Kidney capillary endothelial cell (primary cell): ENCODE measurements around the gene NEDD4L.

Source experiments
- DNase-seq: peaks from one replicate; pipeline ENCODE4 v3.0.0-alpha.2; 2018; ENCODE audit warnings: low spot score

NEDD4L gene

DNA sequence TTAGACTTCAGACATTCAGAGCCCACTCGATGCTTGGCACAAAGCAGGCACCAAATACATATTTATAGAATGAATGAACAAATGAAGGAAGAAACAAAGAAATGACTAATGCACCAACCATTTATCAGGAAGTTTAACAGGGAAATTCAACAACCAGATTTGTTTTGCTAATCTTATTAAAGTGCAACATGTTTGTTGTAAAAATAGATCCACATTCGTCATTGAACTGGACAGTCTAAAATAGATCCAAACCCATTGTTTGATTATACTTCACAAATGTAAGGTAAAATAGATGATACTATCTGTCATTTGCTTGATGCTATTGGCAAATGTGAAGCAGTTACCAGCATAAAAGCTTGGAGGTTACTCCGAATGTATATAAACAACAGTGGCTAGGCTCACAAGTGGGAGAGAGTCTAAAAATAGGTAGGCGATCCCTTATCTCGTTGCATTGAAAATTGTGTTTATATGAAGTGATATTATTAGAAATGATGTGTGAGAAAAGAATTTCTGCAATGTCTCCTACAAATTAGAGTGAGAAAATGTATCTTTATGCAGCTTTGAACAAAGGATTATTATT, 246.2 kb downstream of the NEDD4L start:
- peak; percentile 88 for DNase-seq

DNA sequence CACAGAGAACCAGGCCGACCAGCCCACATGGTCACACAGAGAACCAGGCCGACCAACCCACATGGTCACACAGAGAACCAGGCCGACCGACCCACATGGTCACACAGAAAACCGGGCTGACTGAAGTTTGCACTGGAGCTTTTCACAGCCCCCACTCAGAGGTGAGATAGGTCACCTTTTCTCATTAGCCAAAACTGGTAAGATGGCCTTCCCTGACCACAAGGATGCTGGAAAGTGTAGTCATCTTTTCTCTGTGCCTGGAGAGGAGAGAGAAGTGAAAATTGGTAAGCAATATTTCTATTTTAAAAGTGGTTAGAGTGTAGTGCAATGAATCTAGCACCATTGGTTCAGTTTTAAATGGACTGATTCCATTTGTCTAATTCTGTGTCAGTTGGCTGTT, 247.1 kb downstream of the NEDD4L start:
- no peak for DNase-seq

DNA sequence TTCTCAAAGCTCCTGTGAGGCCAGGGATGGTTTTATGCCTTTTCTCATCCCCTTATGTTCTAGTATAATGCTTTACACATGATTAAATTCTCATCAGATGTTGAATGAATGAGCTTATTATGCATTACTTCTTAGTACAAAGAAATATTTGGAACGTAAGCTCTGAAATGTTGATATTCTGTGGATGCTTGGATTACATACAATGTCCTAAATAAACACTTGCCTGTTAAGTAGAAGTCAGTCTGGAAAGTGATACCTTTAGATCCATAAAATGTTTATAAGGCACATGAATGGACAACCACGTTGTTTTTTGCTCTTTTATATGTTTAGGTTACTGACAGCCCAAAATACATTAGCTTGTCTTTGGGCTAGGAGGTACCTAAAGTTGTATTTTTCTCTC, 248.6 kb downstream of the NEDD4L start:
- DNase-seq = no peak

DNA sequence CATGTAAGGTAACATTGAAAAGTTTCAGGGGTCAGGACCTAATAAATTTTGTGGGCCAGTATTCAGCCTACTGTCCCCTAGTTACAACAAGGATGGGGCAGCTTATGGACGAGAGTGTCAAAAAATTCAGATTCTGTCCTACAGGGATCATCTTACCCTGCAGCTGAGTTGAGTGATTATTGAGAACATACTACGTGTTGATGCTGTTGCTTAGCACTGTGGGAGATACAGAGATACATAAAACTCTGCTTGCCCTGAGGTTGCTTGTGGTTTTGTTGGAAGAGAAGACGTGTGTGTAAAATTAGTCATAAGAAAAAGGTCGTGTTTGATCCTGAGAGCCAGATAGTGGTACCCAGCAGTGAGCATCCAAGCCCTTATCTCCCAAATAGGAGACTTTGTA, 253.2 kb downstream of the NEDD4L start:
- DNase-seq = no peak

DNA sequence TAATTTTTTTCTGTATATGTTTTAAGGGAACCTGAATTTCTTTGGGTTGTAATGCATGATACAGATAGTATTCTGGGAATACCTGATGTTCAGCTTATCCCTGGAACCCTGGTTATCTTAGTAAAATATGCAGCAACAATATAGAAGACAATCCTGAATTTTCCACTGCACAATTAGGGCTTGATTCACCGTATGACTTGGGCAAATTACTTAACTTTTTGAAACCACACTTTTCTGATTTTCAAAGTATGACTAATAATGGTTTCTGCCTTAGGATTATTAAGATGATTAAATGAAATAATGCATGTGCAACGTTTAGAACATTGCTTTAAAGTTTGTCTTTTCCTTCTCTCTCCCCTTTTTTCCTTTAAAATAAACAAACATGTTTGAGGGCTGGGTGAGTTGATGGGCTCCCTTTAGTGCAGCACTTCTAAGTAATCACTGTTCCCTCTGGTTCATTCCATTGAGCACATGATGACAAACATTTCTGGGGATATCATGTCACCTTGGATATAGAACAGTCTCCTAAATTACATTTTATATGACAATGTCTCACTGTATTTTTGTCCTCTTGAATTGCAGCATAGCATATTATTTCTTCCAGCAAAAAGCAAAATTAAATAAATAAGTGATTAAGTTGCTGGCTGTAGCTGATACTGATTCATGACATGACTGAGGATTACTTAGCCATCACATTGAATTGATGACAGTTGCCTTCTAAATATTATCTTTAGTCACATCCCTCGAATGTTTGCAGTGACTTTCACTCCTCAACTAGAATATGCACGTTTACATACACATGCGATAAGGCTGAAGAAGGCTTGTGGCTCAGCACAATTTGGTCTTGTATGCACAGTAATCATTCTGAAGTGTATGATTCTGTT, 254.5 kb downstream of the NEDD4L start:
- DNase-seq = no peak

DNA sequence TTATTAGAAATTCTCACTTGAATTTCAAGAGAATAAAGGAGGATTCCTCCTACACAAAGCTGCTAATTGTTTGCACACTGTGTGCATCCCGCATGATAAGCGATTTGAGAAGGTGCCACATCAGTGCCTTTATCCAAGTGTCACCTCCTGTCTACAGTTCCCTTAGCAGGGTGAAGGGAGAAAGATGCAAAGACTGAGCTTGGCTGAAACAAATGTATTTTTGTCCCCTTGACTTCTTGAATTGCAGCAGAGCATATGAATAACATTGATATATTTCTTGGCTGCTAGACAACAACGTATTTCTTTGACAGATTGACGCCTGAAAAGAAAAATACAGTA, 255.1 kb downstream of the NEDD4L start:
- DNase-seq = no peak

DNA sequence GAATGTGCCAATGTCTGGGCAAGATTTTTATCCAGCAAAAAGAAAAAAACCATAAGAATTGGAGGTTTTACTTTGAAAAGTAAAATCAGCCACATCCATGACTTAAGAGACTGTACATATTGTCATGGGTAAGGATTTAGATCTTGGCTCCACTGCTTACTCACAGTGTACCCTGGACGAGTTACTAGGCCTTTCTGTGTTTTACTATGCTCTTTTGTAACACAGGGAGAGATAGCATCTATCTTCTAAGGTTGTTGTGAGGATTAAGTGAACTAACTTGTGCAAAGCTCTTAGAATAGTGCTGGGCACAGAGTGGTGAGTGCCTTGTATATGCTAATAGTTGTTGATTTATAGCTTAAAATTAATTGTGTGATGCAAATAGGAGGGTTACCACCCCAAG, 255.9 kb downstream of the NEDD4L start:
- DNase-seq = no peak

DNA sequence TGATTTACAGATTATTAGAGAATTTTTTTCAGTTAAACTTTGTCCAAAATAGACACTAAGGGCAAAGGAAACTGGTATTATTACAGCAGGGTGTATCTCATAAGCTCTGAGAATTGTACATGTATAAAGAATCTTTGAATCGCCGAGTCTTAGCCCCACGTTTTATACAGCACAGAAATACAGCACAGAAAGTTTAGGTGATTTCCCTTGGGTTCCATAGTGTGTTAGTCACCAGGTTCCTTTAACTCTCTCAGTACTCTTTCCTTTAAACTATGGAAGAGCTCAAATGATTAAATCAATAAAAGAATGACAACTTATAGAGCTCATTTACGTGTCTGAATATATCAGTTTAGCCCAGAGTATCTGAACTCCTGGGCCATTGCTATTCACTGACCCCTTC, 256.8 kb downstream of the NEDD4L start:
- DNase-seq = no peak

DNA sequence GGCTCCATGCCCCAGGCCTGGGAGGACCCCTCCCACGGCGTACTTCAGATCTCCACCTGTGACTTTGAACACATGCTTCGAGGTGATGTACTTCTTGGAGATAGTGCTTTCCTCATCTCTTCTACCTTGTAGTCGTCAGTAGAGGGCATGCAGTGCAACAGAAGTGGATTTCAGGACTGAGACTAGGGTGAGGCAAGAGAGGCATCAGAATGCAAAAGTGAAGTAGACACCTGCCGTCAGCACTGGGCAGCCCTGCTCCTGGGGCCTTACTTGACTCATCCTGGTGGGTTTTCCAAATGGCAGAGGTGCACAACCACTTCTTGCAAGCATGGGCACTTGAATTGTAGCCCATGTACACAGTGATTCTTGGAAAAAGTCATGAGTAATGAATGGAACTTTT, 258.8 kb downstream of the NEDD4L start:
- DNase-seq = no peak

DNA sequence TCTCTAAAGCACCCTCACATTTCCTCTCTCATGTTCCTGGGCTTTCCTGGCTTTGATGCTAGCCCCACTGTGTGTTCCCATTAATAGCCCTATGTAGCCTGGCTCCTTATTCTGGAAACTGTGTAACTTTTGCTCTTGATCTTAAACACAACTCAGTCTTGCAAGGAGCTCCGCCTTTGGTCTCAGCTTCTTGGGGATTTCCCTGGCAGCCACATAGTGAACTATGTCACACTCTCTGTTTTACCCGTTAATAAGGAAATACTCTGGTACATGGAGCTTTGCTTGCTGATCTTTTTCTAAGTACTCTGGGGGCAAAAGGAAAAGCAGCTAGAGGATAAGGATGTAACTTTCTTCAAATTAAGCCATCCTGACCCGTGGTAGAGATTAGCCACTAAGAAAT, 259.3 kb downstream of the NEDD4L start:
- no peak for DNase-seq

DNA sequence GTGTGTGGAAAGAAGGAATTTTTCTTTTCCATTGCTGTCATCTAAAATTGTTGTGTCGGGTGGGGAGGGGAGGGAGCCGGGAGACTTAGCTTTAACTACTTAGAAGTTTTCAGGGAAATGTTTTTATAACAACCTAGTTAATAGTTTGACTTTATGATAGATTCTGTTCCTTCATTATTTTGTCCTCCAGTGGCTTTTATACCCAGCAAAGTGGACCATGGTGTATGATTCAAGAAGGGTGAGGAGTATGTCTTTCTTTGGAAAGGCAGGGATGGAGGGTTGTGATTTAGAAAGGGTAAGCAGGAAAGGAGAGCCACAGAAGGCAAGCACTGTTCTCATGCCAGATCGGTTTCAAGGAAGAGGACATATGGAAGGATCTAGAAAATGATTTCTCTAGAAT, 261.8 kb downstream of the NEDD4L start:
- no peak for DNase-seq

DNA sequence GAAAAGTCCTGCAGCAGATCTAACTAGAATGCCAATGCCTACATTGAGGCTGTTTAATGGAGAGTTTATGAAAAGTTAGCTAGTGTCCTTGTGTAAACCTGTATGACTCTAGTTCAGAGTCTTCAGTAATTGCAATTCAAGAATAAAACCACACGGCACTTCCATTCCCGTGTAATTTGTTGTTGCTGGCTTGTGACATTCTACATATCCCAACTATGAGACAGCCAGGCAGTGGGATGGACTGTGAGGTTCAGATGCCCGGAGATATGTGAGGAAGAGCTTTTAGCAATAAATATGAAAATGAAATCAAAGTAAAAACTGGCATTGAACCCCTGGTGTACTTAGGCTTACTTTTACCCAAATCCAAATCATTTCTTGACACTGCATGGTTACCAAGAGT, 263.4 kb downstream of the NEDD4L start:
- DNase-seq = no peak

DNA sequence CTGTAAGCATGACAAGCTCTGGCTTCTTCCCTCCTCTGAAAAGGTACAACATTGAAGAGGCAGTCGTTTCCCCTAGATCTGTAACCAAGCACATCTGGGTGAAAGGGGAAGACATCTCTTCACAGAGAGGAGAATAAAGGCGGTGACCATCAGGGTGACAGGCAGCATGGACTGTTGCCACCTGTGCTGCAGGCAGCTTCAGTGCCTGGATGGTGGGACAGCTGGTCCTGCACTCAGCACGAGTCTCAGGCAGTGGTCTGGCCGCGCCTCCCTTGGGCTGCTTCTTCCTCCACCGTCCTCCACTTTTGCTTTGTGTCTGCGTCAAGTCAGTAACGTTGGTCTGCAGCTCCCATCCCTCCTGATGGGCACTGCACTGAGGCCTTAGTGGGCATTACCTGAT, 264.4 kb downstream of the NEDD4L start:
- DNase-seq = no peak

DNA sequence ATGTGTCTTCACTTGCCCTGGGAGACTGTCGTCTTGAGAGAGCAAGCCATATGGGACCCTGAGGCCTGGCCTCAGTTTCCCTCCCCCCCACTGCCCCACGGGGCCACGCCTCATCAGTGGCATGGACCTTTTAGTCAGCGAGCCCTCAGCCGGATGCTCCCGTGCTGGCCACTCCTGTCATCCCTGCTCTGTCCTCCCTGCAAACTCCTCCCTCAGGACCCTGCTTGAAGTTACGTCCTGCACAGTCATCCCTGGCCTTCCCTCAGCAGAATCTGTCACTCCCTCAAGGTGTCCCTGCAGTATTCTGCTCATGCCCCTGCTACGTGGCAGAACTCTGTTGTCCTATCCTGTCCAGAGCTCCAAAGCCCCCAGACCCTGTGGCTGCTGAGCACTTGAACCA, 265.1 kb downstream of the NEDD4L start:
- DNase-seq = no peak

DNA sequence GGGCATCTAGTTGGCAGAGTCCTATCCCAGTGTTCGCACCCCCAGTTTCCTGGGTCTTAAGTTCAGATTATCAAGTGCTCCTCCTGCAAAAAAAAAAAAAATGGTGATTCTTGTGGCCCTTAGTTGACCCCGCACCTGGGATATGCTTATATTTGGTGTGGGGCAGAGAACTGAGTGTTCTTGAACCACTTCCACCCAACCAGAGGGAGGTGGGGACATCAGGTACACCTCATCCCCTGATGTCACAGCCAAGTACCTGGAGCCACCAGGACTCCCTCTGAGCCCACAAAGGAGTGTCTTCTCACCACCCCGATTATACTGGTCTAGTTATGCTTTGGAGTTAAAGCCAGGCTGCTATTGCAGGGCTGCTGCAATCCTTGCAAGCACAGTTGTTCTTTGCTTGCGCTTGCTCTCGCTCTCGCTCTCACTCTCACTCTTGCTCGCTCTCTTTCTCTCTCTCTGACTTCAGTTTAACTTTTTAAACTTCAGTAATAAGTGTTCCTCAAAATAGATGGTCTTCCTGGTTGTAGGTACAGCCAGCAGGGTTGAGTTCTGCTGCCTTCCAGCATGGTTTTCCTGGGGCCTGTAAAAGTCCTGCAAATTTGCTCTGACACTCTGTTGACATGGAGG, 265.7 kb downstream of the NEDD4L start:
- no peak for DNase-seq

DNA sequence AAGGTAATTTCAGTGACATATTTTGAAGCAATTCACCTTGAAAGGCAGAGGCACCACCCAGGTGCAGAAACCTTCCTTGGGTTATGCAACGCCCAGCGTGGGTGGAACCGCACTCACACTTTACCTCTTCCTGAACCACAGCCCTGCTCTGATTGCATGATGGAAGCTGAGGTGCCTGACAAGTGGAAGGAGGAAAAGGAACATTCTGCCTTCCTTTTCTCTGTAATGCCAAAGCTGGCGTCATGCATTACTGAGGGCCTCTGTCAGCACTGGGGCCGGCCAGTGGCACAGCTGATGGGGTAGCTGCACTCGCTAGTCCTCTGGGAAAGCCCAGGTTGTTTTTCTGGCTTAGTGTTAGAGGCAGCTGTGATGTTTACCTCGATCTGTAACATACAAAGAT, 266.5 kb downstream of the NEDD4L start:
- DNase-seq = no peak

DNA sequence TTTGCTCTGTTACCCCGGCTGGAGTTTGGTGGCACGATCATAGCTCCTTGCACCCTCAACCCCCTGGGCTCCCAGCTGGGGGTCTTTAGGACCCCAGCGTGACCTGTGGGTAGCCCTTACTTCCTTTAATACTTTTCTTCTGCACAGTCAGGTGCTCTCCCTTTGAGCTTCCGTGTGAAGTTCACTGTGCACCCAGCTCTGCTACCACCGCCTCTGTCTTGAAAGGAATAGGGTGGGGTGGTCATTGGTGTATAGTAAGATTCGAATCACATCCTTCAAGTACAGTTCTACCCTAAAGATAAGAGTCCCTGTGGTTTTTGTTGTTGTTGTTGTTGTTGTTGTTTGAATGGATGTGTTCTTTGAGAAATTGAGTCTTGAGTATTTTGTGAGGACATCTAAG, 267.4 kb downstream of the NEDD4L start:
- DNase-seq = no peak

DNA sequence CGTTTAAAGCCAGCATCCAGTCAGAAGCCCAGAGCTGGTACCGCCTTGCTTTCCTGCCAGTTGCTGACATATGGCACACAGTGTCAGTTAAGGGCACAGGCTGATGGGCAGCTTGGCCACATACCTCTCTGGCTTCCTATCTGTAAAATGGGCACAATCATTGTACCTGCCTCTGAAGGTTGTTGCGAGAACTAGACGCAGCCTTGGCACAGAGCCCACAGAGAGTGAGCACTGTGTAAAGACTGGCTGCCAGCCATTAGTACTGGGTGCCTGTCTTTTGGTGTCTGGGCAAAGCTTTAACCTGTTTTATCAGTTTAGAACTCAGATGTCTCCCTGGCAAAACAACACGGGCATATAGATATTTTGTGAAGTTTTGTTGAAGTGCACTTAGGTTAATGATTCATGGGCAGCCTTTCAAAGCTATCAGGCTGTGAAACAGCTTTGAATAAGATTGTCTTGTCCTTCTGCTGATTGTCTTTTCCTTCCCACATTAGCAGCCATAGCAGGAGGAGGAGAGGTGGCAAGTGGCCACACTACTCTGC, 269.5 kb downstream of the NEDD4L start:
- no peak for DNase-seq

DNA sequence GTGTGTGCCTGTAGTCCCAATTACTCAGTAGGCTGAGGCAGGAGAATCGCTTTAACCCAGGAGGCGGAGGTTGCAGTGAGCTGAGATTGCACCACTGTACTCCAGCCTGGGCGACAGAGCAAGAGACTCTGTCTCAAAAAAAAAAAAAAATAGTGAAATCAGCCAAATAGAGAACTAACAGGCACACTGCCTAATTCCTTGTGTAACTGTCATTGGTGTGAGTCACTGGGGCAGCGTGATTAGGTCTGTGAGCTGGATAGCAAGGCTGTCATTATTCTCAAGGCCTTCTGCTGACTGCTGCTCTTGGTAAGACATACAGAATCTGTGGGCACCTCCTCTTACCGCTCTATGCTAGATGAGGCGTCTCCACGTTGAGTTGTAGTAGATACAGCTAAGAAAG, 270.3 kb downstream of the NEDD4L start:
- DNase-seq = peak; percentile 86

DNA sequence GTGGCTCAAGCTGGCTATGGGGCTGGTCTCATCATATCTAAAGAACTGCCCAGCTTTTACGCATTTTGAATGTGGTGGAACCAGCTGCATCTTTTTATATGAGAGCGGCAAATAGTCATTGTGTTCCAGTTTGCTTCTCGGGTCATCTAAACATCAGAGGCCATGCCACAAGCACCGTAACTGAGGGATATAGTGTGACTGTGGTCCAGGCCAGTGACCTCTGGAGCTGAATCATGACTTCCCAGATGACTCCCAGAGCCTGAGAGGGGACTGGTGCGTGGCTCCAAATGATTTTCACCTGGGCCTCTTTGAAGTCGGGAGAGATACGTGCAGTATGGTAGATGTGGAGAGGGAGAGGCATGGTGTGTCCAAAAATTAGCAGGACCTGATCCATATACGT, 271.0 kb downstream of the NEDD4L start:
- DNase-seq = no peak

DNA sequence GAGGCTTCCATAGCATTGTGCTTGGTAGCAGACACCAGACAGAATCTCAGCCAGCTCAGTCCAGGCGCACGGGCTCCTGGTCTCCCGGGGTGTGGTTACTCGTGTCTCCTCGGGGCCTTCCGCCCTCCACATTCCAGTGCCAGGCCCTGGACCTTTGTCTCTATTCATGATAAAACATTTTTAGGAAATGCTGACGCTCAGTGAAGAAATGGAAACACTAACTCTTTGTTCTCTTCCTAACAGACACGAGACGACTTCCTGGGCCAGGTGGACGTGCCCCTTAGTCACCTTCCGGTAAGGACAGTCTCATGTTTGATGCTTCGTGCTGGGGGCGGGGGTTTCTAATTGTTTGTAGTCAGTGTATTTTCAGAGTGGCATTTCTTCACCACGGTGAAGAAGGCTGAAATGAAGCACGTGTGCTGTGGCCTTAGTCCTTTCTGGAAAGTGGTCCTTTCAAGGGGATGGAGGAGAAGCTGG, 271.8 kb downstream of the NEDD4L start:
- peak; percentile 99 for DNase-seq

DNA sequence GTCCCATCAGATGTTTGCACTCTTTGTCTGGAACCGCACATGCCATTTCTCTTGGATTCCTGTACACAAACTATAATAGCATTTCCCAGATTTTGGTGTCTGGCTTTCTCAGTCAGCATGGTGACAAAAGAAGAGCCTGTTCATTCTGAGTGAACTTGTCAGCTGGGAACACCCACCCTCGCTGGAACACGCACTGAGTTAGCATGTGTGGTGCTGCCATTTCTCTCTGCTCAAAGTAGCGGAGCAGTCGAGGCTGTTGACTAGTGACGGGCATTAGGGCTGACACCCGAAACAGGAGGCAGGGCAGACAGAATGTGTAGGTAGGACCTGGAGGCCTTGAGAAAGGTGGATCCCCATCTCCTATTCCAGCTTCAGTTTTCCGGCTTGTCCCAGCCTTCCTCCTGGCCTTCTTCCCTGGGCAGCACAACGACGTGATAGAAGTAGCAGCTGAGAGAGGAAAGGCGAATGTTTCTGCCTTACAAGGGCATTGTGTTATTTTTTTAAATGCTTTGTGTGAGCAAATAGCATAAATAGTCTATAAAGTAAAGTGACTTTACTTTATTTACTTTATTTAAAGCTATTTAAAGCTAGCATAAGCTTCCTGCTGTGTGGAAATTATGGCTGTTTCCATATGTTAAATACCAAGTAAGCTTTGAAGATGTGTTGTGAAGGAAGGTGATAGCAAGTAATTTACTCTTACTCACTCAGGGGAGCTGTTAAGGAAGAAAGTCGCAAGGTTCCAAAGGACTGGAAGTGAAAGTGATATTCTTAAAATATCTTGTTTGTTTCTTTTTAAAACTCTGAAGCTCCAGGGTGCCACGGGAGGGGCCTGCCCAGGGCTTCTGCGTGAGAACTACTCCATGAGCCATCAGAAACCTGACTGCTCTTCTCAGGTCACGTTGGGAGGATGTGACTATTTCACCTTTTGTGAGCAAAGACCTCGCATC, 272.6 kb downstream of the NEDD4L start:
- DNase-seq = peak; percentile 20
